ENCODE data around the gene KDM4B.

KDM4B gene

GRCh38 chr19:4965061-4965460 is 3.9 kb upstream of the KDM4B start:
- no peak for TF ChIP-seq CTCF (IDR thresholded peaks at IDR 0.05)

- no peak for TF ChIP-seq CTCF (IDR thresholded peaks at IDR 0.05)
These were observed 2.3 kb upstream of the KDM4B start for GRCh38 chr19:4966591-4966990.

GRCh38 chr19:4967738-4968461 is 1.0 kb upstream of the KDM4B start:
- TF ChIP-seq CTCF (IDR thresholded peaks at IDR 0.05), result no peak

- no peak for TF ChIP-seq CTCF (IDR thresholded peaks at IDR 0.05)
These were observed 419 bp downstream of the KDM4B start for GRCh38 chr19:4969292-4969771.

- TF ChIP-seq CTCF (IDR thresholded peaks at IDR 0.05), result no peak
These were observed 1.0 kb downstream of the KDM4B start for GRCh38 chr19:4969772-4970531.

GRCh38 chr19:4970558-4971423 is 1.9 kb downstream of the KDM4B start:
- no peak for TF ChIP-seq CTCF (IDR thresholded peaks at IDR 0.05)

GRCh38 chr19:4971424-4971793 is 2.5 kb downstream of the KDM4B start:
- no peak for TF ChIP-seq CTCF (IDR thresholded peaks at IDR 0.05)
